22Rv1 (cell line): ENCODE results near the gene GTPBP1.

ENCODE experiments used
- CTCF ChIP-seq: fragments of 450-650 bp; IDR thresholded peaks from 2 replicates; pipeline ENCODE4 v1.5.1; 2017; ENCODE audit warnings: mild to moderate bottlenecking
- ZFX ChIP-seq: fragments of 450-650 bp; IDR thresholded peaks from 2 replicates; pipeline ENCODE4 v1.6.1; 2017; ENCODE audit warnings: antibody characterized with exemption, borderline replicate concordance

GRCh38 chr22:38756711-38757463 lies 51.1 kb downstream of the GTPBP1 start:
- TF ChIP-seq CTCF (no peak), ZFX (no peak)
